Suppressor macrophage treated with lipopolysaccharide for 1 hour (primary cell): ENCODE data around the gene SYT15.
A peak's percentile ranks its signal among the peaks of the same experiment; 100 is the strongest.
"Not testable (repeated sequence)": the region's sequence is repeated elsewhere in the genome, so short reads cannot be mapped to it uniquely, and the experiment has no call there.

ENCODE experiments used
- DNase-seq, 3 donors: peaks; one replicate each; pipeline ENCODE4 v3.0.0-alpha.2; 2020 to 2022

Gene SYT15

DNA sequence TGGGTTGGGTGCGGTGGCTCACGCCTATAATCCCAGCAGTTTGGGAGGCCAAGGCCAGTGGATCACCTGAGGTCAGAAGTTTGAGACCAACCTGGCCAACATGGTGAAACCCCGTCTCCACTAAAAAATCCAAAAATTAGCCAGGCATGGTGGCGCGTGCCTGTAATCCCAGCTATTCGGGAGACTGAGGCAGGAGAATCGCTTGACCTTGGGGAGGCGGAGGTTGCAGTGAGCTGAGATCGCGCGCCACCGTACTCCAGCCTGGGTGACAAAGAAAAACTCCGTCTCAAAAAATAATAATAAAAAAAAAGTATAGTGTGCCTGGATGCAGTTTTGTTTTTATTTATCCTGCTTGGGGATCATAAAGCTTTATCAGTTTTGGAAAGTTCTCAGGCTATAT is 14.4 kb downstream of the SYT15 start:
- not testable (repeated sequence) for DNase-seq

- DNase-seq, result not testable (repeated sequence)
Measured at GRCh38 chr10:46594453-46595063, 15.6 kb downstream of the SYT15 start.

GRCh38 chr10:46596570-46596969 is 17.6 kb downstream of the SYT15 start:
- peak in 2 of 3 donors; percentile 19 to 51 for DNase-seq

GRCh38 chr10:46597616-46598246 is 18.8 kb downstream of the SYT15 start:
- not testable (repeated sequence) for DNase-seq

DNA sequence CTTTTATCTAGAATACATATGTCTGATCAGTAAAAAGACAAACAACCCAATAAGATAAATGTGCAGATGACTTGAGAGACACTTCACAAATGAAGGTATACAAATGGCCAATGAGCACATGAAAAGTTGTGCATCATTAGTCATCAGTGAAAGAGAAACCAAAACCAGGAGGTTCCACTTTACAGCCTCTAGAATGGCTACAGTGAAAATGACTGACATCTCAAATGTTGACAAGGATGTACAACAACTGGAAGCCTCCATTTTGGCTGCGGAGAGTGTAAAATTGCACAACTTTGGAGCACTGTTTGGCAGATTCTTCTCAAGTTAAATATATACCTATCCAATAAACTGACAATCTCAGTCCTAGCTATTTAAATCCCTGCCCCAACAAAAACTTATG is 21.6 kb downstream of the SYT15 start:
- not testable (repeated sequence) for DNase-seq

DNA sequence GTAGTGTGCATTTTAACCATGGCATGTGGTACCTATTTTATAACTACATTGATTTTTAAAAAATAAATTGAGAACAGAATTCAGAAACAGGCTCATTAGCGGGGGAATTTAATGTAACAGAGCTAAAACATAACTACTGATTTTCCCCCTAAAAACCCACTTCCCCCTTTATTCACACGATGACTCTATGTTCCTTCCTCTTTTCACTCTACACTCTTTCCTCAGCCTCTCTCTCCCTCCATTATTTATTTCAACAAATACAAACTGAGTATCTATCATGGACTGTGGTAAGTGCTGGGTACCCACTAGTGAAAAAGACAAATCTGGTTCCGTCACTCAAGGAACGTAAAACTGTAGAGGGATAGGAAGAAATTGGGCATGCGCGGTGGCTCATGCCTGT is 36.6 kb downstream of the SYT15 start:
- not testable (repeated sequence) for DNase-seq

GRCh38 chr10:46616227-46616626 is 37.3 kb downstream of the SYT15 start:
- DNase-seq, result not testable (repeated sequence)

DNA sequence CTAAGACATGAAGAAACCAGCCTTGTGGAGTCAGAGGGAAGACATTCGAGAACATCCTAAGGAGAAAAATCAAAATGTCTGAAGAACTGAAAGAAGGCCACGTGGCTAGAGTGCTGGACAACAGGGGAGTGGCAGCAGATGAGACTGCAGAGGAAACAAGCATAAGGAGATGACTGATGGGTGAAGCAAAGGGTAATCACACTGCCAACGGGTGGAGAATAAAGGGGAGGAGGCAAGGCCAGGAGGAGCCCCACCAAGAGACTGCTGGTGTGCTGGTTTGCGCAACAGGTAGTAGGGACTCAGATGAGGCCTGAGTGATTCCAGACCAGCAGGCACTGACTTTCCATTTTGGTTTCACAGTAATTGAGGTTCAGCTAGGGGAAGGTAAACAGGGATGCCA is 38.2 kb downstream of the SYT15 start:
- DNase-seq, result peak; percentile 13 to 37 (median 22)

- DNase-seq, result not testable (repeated sequence)
Measured at GRCh38 chr10:46617913-46618312, 39.0 kb downstream of the SYT15 start.

- not testable (repeated sequence) for DNase-seq
Measured at GRCh38 chr10:46623899-46624654, 45.1 kb downstream of the SYT15 start.

DNA sequence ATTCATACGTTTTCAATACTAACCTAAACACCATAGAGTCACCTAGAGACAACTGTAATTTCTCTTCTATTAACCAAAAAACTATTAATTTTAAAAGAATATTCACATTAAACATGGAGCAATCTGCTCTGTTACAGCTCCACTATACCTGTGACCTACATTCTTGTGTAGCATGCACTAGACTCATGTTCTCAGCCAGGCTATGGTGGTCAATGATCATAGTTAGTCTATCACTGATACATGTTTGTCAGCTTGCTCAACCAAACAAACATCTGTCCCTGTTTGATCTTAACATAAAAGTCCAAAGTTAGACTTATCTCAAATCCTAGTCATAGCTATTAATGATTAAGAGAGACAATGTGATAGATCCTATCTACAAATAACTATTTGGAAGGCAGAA is 50.9 kb downstream of the SYT15 start:
- not testable (repeated sequence) for DNase-seq

DNA sequence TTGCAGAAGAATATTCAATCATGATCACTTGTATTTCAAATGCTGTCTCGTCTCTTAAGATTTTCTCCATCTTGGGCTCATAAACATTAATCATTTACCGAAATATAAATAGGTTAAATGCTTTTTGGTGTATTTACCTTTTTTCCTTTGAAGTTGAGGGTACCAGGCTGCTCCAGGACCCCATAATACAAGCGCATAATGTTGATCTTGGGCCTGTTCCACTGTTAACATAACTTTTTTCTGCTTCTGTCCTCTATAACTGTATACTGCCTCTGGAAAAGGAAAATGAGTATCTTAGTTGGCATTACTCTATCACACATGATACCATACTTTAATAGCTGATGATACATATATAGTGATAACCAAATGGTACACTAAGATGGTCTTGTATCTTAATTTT is 51.9 kb downstream of the SYT15 start:
- DNase-seq, result not testable (repeated sequence)

DNA sequence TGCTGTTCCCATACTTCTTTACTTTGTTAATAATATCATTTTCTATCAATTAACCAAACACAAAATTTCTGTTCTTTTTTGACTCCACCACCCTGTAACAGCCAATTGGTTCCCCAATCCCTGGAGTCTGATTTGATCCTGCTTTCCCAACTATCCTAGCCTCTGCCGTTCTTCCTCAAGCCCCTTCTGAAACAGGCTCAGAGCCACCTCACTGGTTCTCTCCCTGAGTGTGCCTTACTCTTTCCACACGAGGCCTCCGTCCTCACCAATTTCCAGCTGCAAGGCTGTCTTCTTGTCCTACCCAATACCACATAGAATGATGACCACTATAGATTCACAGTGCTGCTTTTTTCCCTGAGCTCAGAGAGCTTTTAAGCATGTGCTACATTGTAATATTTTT is 52.8 kb downstream of the SYT15 start:
- not testable (repeated sequence) for DNase-seq

DNA sequence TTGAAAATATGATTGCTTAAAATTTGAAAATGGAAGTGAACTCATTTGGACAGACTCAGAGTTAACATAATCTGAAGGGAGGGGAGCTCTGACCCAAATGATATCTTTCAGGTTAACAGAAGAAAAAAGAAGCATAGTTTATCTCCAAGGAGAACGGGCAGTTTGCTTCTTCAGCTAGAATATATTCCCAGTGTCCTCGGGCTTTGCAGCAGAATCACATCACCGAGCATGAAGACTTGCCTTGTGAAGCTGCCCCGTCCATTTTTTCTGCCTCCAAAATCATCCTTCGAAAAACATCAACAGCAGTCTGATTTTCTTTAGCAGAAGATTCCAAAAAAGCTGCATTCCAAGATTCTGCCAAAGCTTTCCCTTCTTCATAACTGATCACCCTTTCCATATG is 55.8 kb downstream of the SYT15 start:
- DNase-seq, result not testable (repeated sequence)

DNA sequence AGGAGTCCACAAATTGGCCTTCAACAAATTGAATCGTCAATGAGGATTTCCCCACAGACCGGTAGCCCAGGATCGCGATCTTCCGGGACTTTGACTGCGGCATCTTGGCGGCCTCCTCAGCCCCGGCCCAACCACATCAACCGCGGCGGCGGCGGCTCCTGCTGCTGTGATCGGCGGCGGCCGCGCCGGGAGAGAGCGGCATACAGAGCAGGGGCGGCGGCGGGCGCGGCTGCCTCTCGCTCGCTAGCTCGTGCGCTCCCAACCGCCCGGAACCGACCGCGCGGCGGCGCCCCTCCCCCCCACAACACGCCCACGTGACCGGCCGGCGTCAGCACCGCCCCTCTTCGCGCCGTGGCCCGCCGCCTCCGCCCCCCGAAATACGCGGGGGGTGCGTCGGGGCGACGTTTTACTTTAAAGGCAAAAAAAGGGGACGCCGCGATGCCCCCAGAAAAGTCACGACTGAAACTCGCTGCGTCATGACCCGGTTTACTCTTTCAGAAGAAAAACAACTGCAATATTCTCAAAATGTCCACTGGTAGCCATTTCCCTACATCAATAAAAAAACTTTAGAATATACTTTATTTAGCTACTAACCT is 56.5 kb downstream of the SYT15 start:
- DNase-seq, result not testable (repeated sequence)

DNA sequence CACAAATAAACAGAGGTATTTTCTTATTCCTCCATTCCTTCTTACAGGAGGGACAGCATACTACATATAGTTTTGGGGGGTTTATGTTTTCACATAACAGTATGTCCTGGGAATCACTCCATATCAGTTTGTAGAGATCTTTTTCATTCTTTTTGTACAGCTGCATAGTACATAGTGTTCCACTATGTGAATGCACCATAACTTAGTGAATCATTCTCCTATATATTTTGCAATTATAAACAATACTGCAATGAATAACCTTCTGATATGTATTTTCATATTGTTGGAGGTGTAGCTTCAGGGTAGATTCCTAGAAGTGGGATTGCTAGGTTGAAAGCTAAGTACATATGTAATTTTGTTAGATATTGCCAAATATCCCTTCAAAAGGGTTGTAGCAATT is 61.1 kb downstream of the SYT15 start:
- DNase-seq, result not testable (repeated sequence)
